Prostate gland (tissue), 2 donors: ENCODE data around the gene SLC27A1.

Experiments
- POLR2A ChIP-seq: fragments of 450-650 bp; IDR thresholded peaks from one replicate; pipeline ENCODE4 v1.6.1; 2016; ENCODE audit warnings: antibody characterized with exemption, mild to moderate bottlenecking
- TF ChIP-seq, protein P1 (sequence below), 4 experiments: fragments of 200-600 bp in 2 of 4; fragments of 450-650 bp in 2 of 4; sonication (generic) in 2 of 4; IDR thresholded peaks; 1 replicate in 3 of 4; 2 replicates in 1 of 4; pipeline ENCODE4 v1.5.1; 2016 to 2019; ENCODE audit warnings: antibody characterized with exemption in 4 of 4, mild to moderate bottlenecking in 2 of 4, moderate library complexity in 2 of 4

DNA sequence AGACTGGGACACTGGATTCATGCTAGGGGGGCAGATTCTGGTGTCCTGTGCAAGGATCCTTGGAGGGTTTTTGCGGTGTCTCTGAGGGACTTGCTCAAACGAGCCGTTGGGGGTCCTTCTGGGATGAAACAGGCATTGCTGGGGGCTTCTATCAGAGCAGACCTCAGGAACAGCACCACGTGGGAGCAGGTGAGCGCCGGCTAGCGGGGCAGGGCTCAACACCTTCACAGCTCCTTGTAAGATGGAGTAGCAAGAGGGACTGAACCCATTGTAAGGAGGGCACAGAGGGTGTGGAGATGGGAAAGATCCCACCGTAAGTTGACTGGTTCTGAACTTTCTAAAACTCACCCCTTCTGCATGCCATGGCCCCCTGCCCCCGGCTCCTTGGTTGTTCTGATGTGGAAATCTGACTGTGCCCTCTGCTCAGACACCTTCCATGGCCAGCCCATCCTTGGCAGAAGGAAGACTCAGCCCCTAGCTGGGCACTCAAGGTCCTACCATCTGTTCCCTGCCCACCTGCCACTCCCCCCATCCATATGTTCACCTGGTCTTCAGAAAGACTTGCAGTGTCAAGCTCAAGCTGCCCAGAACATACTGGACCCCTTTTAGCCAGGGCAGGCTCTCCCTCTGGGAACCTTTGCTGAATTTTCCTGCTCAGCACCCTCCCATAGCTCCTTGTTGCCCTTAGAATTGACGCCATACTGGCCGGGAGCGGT, 1.2 kb downstream of the SLC27A1 start:
- TF ChIP-seq, protein P1, sequence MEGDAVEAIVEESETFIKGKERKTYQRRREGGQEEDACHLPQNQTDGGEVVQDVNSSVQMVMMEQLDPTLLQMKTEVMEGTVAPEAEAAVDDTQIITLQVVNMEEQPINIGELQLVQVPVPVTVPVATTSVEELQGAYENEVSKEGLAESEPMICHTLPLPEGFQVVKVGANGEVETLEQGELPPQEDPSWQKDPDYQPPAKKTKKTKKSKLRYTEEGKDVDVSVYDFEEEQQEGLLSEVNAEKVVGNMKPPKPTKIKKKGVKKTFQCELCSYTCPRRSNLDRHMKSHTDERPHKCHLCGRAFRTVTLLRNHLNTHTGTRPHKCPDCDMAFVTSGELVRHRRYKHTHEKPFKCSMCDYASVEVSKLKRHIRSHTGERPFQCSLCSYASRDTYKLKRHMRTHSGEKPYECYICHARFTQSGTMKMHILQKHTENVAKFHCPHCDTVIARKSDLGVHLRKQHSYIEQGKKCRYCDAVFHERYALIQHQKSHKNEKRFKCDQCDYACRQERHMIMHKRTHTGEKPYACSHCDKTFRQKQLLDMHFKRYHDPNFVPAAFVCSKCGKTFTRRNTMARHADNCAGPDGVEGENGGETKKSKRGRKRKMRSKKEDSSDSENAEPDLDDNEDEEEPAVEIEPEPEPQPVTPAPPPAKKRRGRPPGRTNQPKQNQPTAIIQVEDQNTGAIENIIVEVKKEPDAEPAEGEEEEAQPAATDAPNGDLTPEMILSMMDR (IDR thresholded peaks at IDR 0.05), result no peak
- TF ChIP-seq POLR2A, result no peak
